Dermis blood vessel endothelial cell (primary cell): ENCODE results near the gene ISYNA1. TPM values are rescaled to one million over a fixed set of nuclear protein-coding genes. Genes with fewer than 3 reads are reported as not detected.
A peak's percentile ranks its signal among the peaks of the same experiment; 100 is the strongest.
"Not testable (repeated sequence)": the region's sequence is repeated elsewhere in the genome, so short reads cannot be mapped to it uniquely, and the experiment has no call there.

Experiments used
- DNase-seq: peaks from one replicate; pipeline ENCODE4 v3.0.0; 2010
- total RNA-seq: library from RNA; depleted of rRNA; stranded (reverse); fragments of >200 nt; gene quantifications from 2 replicates; pipeline ENCODE4 v1.2.3, GENCODE V29; 2014

ISYNA1 gene
- total RNA-seq, 1 donor from 2014 or later = 35.4 TPM

GRCh38 chr19:18418483-18419194 lies 19.3 kb downstream of the ISYNA1 start:
- no peak for DNase-seq

GRCh38 chr19:18418029-18418482 lies 19.9 kb downstream of the ISYNA1 start:
- no peak for DNase-seq

- DNase-seq = peak; percentile 87
Measured at GRCh38 chr19:18417250-18418028, 20.5 kb downstream of the ISYNA1 start.

- peak; percentile 91 for DNase-seq
Measured at GRCh38 chr19:18416778-18417249, 21.1 kb downstream of the ISYNA1 start.

GRCh38 chr19:18415178-18415867 lies 22.6 kb downstream of the ISYNA1 start:
- peak; percentile 85 for DNase-seq

- no peak for DNase-seq
Measured at GRCh38 chr19:18414504-18415177, 23.3 kb downstream of the ISYNA1 start.

- DNase-seq = no peak
Measured at GRCh38 chr19:18412610-18413239, 25.2 kb downstream of the ISYNA1 start.

GRCh38 chr19:18408053-18408476 lies 29.9 kb downstream of the ISYNA1 start:
- peak; percentile 64 for DNase-seq

GRCh38 chr19:18406749-18407148 lies 31.2 kb downstream of the ISYNA1 start:
- DNase-seq = no peak

GRCh38 chr19:18405754-18406153 lies 32.2 kb downstream of the ISYNA1 start:
- DNase-seq = not testable (repeated sequence)

GRCh38 chr19:18402455-18403248 lies 35.3 kb downstream of the ISYNA1 start:
- DNase-seq = not testable (repeated sequence)

- peak; percentile 62 for DNase-seq
Measured at GRCh38 chr19:18401580-18402112, 36.3 kb downstream of the ISYNA1 start.

- no peak for DNase-seq
Measured at GRCh38 chr19:18399008-18399407, 38.9 kb downstream of the ISYNA1 start.

- no peak for DNase-seq
Measured at GRCh38 chr19:18397242-18398202, 40.4 kb downstream of the ISYNA1 start, which contains the start of gene LRRC25. LRRC25 (minus strand) TSS chr19:18397622; CDS start chr19:18396963, 659 bp downstream.

GRCh38 chr19:18396471-18397241 lies 41.3 kb downstream of the ISYNA1 start:
- DNase-seq = no peak

- no peak for DNase-seq
Measured at GRCh38 chr19:18393836-18394235, 44.1 kb downstream of the ISYNA1 start.

- DNase-seq = no peak
Measured at GRCh38 chr19:18392926-18393325, 45.0 kb downstream of the ISYNA1 start.

- no peak for DNase-seq
Measured at GRCh38 chr19:18392417-18392816, 45.5 kb downstream of the ISYNA1 start.
